B cell (primary cell): ENCODE results near the gene SLC29A3. TPM values are rescaled to one million over a fixed set of nuclear protein-coding genes. Genes with fewer than 3 reads are reported as not detected.

Experiments
- ATAC-seq: fragments of 200-7000 bp; cut with Tn5 transposase; one replicate; pipeline ENCODE4 v1.10.0; 2021; ENCODE audit warnings: low read depth, mild to moderate bottlenecking, moderate number of reproducible peaks, moderate library complexity
- CTCF ChIA-PET: fragments of 350-600 bp; sonication (Branson Sonifier 250); formaldehyde crosslinking; loops from one replicate; lab custom pipeline; 2021; ENCODE audit warnings: antibody characterized with exemption, inconsistent platforms; lab: Charles Lee
- POLR2A ChIA-PET: fragments of 350-600 bp; sonication (Branson Sonifier 250); formaldehyde crosslinking; loops from one replicate; lab custom pipeline; 2021; ENCODE audit warnings: antibody characterized with exemption; lab: Charles Lee
- DNase-seq: peaks from one replicate; pipeline ENCODE4 v3.0.0; 2013
- H2AFZ ChIP-seq: 2 replicates; pipeline ENCODE4 v1.6.1; 2012; ENCODE audit warnings: mild to moderate bottlenecking, low read depth, low read length; ENCODE audit not compliant: insufficient read depth, poor library complexity, severe bottlenecking
- H3K27ac ChIP-seq, 2 donors: 1 replicate in 1 of 2; 2 replicates in 1 of 2; pipeline ENCODE4 v1.5.1; 2012 to 2013; ENCODE audit warnings: low read length in 2 of 2, mild to moderate bottlenecking in 2 of 2, moderate library complexity in 1 of 2
- H3K27me3 ChIP-seq, 4 experiments: fragments of 200-600 bp in 1 of 4; sonication (generic) in 1 of 4; replicated peaks in 1 of 4; 1 replicate in 2 of 4; 2 replicates in 2 of 4; pipeline versions ENCODE4 v1.6.1 to v1.7.0; 2013 to 2016; ENCODE audit warnings: low read length in 3 of 4, mild to moderate bottlenecking in 2 of 4, mixed read lengths in 1 of 4, moderate library complexity in 1 of 4; ENCODE audit not compliant: insufficient read depth in 4 of 4, control insufficient read depth in 3 of 4; ENCODE audit errors: control extremely low read depth in 1 of 4
- H3K36me3 ChIP-seq, 2 experiments: replicated peaks in 1 of 2; 1 replicate in 1 of 2; 2 replicates in 1 of 2; pipeline versions ENCODE4 v1.6.1 to v1.7.1; 2013; ENCODE audit warnings: low read length in 1 of 2; ENCODE audit not compliant: insufficient read depth in 2 of 2, control insufficient read depth in 1 of 2; ENCODE audit errors: control extremely low read depth in 1 of 2, extremely low read depth in 1 of 2
- H3K4me1 ChIP-seq, 2 donors: fragments of 200-600 bp in 1 of 2; sonication (generic) in 1 of 2; 1 replicate in 1 of 2; 2 replicates in 1 of 2; pipeline versions ENCODE4 v1.5.1 to v1.6.1; 2013 to 2017; ENCODE audit warnings: low read length in 2 of 2; ENCODE audit not compliant: control insufficient read depth in 2 of 2, insufficient read depth in 2 of 2
- H3K4me2 ChIP-seq: replicated peaks from 2 replicates; pipeline ENCODE3; 2012; ENCODE audit warnings: mild to moderate bottlenecking, low read depth, low read length; ENCODE audit not compliant: poor library complexity, severe bottlenecking
- H3K4me3 ChIP-seq, 5 experiments: fragments of 200-600 bp in 1 of 5; sonication (generic) in 1 of 5; 1 replicate in 3 of 5; 2 replicates in 2 of 5; pipeline versions ENCODE4 v1.5.1 to v1.7.0; 2011 to 2016; ENCODE audit warnings: low read length in 4 of 5, mild to moderate bottlenecking in 4 of 5, low read depth in 2 of 5, control low read depth in 1 of 5, moderate library complexity in 1 of 5; ENCODE audit not compliant: insufficient read depth in 1 of 5; ENCODE audit errors: control extremely low read depth in 1 of 5, extremely low read depth in 1 of 5
- H3K79me2 ChIP-seq: fragments of 200-600 bp; sonication (generic); one replicate; pipeline ENCODE4 v1.6.0; 2016; ENCODE audit warnings: low read length; ENCODE audit not compliant: control insufficient read depth, insufficient read depth
- H3K9ac ChIP-seq: fragments of 200-600 bp; sonication (generic); 2 replicates; pipeline ENCODE4 v1.6.1; 2017; ENCODE audit warnings: mild to moderate bottlenecking, low read length, moderate library complexity
- H3K9me3 ChIP-seq, 3 donors: one replicate each; pipeline versions ENCODE4 v1.6.1 to v1.7.1; 2013; ENCODE audit warnings: low read length in 2 of 3; ENCODE audit not compliant: control insufficient read depth in 2 of 3, insufficient read depth in 1 of 3; ENCODE audit errors: control extremely low read depth in 1 of 3
- H4K20me1 ChIP-seq: 2 replicates; pipeline ENCODE4 v1.6.0; 2012; ENCODE audit warnings: mild to moderate bottlenecking, low read length; ENCODE audit not compliant: insufficient read depth, control insufficient read depth, poor library complexity, severe bottlenecking
- H3K27ac Mint-ChIP-seq: one replicate; pipeline ENCODE4 v1.8.0; 2021; ENCODE audit warnings: mixed read lengths
- H3K27me3 Mint-ChIP-seq: one replicate; pipeline ENCODE4 v1.8.0; 2021; ENCODE audit warnings: mixed read lengths
- H3K4me1 Mint-ChIP-seq: one replicate; pipeline ENCODE4 v1.8.0; 2021; ENCODE audit warnings: mixed read lengths
- H3K4me3 Mint-ChIP-seq: one replicate; pipeline ENCODE4 v1.8.0; 2021; ENCODE audit warnings: mixed read lengths
- H3K9me3 Mint-ChIP-seq: one replicate; pipeline ENCODE4 v1.8.0; 2022; ENCODE audit warnings: mixed read lengths; ENCODE audit not compliant: insufficient read depth
- CTCF ChIP-seq: fragments of 200-600 bp; IDR thresholded peaks from one replicate; pipeline ENCODE4 v1.8.0; 2022; ENCODE audit warnings: antibody characterized with exemption, mild to moderate bottlenecking
- EZH2 ChIP-seq: IDR thresholded peaks from 2 replicates; pipeline ENCODE4 v1.6.1; 2012; ENCODE audit warnings: borderline replicate concordance, low read depth, mild to moderate bottlenecking, moderate library complexity, low read length; ENCODE audit not compliant: insufficient read depth, poor library complexity, severe bottlenecking
- WGBS: methylation state at CpG from one replicate; pipeline ENCODE4 v1.1.5; 2013; ENCODE audit warnings: missing lambda C conversion rate; ENCODE audit not compliant: insufficient coverage; 5-methylcytosine and 5-hydroxymethylcytosine counted together
- intact Hi-C: fragments of 100-400 bp; cut with micrococcal nuclease; formaldehyde crosslinking; loops from one replicate; pipeline ENCODE4 v1.10.0; 2022
- polyA plus RNA-seq: library from polyadenylated mRNA; depleted of rRNA; stranded (reverse); fragments of >200 nt; gene quantifications from 2 replicates; pipeline ENCODE4 v1.2.3, GENCODE V29; 2012
- total RNA-seq, 2 donors: library from RNA; stranded (reverse); fragments of 120-200 nt in 1 of 2; gene quantifications; 1 replicate in 1 of 2; 2 replicates in 1 of 2; pipeline versions ENCODE4 v1.2.3 to v1.2.4, GENCODE V29; 2013 to 2022

Gene SLC29A3
- total and polyA plus RNA-seq, 2 donors (not counting 1 experiment from before 2014, with no cell fraction given) = 4.5 to 8.2 TPM

GRCh38 chr10:71293446-71294084 lies 25.5 kb upstream of the SLC29A3 start:
- H3K4me1 ChIP-seq = no peaks in the 10 kb centered on the region
- ATAC-seq = no peak
- TF ChIP-seq CTCF (no peak), EZH2 (no peak)
- WGBS = 94% methylated on average over 18 of the region's 19 CpGs
- H3K4me2 ChIP-seq = no peak overlapping the region
- H3K79me2 ChIP-seq = no peaks in the 10 kb centered on the region
- H4K20me1 ChIP-seq = no peaks in the 10 kb centered on the region
- H2AFZ ChIP-seq = no peak overlapping the region
- Mint-ChIP-seq H3K27me3 (peaks cover 26% of the 10 kb centered on the region), H3K4me3 (no peak overlapping the region), H3K4me1 (peaks cover 6% of the 10 kb centered on the region), H3K27ac (no peak overlapping the region), H3K9me3 (no peaks in the 10 kb centered on the region)
- H3K36me3 ChIP-seq = no peaks in the 10 kb centered on the region
- intact Hi-C loops = no loop called here
- no peak overlapping the region for H3K4me3 ChIP-seq
- H3K27ac ChIP-seq = no peak overlapping the region
- POLR2A ChIA-PET = no interaction called here
- peaks cover 0 to 3% (median 0%) of the 10 kb centered on the region in 3 donors for H3K9me3 ChIP-seq
- H3K9ac ChIP-seq = no peak overlapping the region
- CTCF ChIA-PET = no interaction called here
- H3K27me3 ChIP-seq = no peaks in the 10 kb centered on the region
- no peak for DNase-seq

- intact Hi-C loops = no loop called here
- WGBS = 94% methylated on average over 6 of the region's 6 CpGs
- Histone ChIP-seq H3K27me3 (no peaks in the 10 kb centered on the region), H3K4me1 (peaks cover 0 to 5% of the 10 kb centered on the region in 2 donors), H3K4me2 (no peak overlapping the region), H3K9me3 (peaks cover 0 to 3% (median 0%) of the 10 kb centered on the region in 3 donors), H3K27ac (no peak overlapping the region), H3K9ac (no peak overlapping the region), H3K4me3 (no peak overlapping the region), H3K79me2 (no peaks in the 10 kb centered on the region), H2AFZ (no peak overlapping the region), H4K20me1 (no peaks in the 10 kb centered on the region), H3K36me3 (no peaks in the 10 kb centered on the region)
- DNase-seq (no peak), ATAC-seq (no peak)
- POLR2A ChIA-PET = no interaction called here
- Mint-ChIP-seq H3K27ac (no peak overlapping the region), H3K4me1 (peaks cover 6% of the 10 kb centered on the region), H3K27me3 (peaks cover 26% of the 10 kb centered on the region), H3K4me3 (no peak overlapping the region), H3K9me3 (no peaks in the 10 kb centered on the region)
- TF ChIP-seq EZH2 (no peak), CTCF (no peak)
- CTCF ChIA-PET = interaction anchor here (2.5 kb wide), 1 partner anchor 9 kb away, joined by 17 read pairs; no protein-coding TSS in a partner anchor
Measured at GRCh38 chr10:71294091-71294561, 24.9 kb upstream of the SLC29A3 start.
